Renal cortical epithelial cell (primary cell): ENCODE measurements around the gene PTPRS. TPM values are rescaled to one million over a fixed set of nuclear protein-coding genes. Genes with fewer than 3 reads are reported as not detected.

ENCODE experiments used
- DNase-seq: peaks from one replicate; pipeline ENCODE4 v3.0.0-alpha.2; 2011; ENCODE audit warnings: low read depth
- total RNA-seq: library from RNA; depleted of rRNA; stranded (reverse); fragments of >200 nt; gene quantifications from 2 replicates; pipeline ENCODE4 v1.2.3, GENCODE V29; 2014

PTPRS gene
- total RNA-seq, 1 donor from 2014 or later, result 119 TPM

DNA sequence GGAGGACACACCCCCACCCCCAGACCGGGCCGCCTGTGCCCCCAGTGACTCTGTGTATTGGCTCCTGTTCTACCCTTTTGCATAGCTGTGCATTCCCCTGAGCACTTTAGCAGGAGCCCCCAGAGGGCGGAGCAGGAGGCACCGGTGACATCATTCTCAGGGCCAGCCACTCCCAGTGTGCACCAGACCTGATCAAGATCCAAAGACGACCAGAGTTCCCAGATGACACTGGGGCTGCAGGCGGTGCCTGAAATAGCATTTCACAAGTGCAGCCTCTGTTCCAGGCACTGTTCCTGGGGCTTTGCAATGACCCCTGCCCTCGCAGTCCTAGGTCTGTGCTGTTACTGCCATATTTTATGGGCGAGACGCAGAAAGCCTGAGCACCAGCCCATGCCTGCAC lies 14.5 kb upstream of the PTPRS start:
- no peak for DNase-seq

DNA sequence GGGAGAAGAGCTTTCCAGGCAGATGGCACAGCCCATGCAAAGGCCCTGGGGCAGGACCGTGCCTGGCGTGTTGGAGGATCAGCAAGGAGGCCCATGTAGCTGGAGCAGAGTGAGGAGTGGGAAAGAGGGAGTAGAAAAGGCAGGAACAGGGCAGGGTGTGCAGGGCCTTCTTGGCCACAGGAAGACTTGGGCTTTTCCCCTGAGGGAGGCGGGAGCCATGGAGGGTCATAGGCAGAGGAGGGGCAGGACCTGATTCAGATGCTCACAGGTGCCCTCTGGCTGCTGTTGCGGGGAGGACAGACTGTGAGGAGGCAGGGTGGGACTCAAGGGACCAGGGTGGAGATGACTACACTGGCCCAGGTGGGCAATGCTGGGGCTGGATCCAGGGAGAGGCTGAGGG lies 13.8 kb upstream of the PTPRS start:
- no peak for DNase-seq

DNA sequence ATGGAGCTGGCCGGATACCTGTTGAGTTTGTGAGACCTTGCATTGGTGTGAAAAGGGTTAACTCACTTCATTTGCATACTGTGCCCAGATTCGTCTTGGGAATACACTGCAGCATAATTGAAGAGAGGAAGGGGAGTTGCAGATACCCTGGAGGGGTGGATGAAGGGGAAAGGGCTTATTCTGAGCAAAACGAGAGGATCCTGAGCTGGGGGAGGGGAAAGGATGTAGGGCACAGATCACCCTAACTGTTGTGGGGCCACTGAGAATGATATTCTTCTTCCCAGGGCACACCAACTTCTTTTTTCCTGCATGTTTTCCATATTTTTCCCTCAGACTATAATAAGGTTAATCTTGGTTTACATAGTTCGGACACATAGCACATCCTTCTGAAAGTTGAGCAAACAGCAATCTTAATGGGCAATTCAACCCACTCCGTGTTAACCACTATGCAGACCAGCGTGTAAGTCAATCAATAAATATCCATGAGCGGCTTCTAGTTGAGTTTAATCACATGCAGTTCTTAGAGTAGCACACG lies 11.7 kb upstream of the PTPRS start:
- no peak for DNase-seq

DNA sequence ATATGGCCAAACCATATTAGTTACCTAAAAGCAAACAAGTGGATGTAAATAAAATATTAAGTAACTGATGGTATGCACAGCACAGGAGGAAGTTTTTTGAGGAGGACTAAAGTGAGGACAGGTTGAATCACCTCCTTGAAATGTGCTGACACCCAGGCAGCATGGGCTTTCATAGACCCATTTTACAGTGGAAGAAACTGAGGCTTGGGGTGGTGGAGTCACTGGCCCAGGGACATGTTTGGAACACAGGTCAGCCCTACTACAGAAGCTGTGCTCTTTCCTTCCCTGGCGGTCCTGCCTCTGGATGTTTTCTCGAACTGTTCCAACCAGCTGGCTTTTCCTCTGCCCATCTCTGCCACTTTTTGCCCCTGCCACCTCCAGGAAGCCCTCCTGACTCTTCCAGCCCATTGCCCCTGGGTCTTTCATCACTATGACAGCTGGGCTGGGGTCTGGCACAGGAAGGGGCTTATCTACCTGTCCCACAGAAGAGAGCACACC lies 11.2 kb upstream of the PTPRS start:
- no peak for DNase-seq

DNA sequence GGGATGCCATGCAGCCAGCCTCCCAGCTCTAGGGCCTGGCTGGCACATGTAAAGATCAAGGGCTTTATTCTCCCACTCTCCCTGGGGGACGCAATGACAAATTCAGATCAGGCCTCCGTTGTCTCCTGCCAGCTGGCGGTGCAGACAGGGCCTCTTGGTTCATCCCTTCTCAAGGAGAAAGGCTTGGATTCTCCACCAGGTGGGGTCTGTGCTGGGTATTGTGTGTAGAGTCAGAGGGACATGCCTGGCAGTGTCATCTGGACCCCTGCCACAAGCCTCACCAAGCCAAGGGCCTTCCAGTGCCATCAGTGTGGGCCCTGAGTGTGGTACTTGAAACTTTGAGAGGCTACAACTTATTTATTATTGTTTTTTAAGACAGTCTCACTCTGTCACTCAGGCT lies 8.4 kb upstream of the PTPRS start:
- DNase-seq, result no peak

DNA sequence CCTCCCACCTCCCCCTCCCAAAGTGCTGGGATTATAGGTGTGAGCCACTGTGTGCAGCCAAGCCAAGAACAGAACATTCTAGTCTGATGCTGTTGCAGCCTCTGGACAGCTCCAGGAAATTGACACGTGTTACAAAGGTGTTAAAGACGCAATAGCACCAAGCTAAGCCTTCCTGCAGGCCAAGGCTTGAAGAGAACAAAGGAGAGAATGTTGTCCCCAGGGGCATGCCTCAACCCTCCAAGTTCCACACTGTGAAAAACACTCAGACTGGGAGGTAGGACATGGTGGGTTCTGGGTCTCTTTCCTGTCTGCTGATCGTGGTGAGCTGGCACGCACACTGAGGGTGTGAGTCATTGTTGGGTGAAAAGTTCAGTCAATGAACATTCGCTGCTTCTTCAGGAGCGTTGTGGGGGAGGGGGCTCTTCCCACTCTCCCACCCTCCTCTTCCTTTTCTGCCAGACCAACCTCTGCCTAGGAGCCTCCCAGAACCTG lies 5.3 kb upstream of the PTPRS start:
- peak; percentile 28 for DNase-seq

DNA sequence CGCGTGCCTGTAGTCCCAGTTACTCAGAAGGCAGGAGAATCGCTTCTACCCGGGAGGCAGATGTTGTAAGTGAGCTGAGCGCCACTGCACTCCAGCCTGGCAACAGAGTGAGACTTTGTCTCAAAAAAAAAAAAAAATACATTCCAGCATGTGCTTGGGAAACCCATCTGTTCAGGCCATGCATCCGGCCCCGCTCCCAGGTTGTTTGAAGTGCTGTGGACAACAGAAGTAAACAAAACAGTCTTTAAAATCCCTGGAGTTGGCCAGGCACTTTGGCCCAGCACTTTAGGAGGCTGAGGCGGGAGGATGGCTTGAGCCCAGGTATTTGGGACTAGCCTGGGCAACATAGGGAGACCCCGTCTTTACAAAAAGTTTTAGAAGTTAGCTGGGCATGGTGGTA lies 3.2 kb upstream of the PTPRS start:
- no peak for DNase-seq

DNA sequence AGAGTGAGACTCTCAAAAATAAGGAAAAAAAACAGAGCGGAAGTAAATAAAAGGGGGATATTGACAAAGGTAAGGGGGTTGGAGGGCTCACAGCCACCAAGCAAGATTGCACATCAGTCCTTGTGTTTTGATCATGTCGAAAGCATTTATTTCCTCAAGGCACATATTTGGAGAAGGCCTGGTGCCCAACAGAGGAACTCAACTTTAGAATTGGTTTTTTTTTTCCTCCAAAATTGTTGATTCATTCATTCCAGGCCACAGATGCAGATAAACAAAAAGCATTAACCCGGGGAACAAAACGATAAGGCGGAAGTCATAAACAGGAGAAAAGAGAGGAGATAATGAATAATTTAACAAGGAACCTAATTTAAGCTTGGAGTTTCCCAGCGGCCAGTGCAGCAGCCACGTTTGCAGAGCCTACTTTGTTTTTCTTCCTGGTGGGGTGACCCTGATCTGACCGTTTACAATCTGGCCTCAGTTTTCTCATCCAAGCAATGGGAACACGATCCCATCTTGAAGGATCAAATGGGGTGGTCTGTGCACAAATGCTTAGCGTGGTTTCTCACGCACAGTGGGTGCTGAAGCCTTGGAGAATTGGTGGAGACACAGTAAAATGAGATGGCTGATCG lies 2.1 kb upstream of the PTPRS start:
- DNase-seq, result no peak

DNA sequence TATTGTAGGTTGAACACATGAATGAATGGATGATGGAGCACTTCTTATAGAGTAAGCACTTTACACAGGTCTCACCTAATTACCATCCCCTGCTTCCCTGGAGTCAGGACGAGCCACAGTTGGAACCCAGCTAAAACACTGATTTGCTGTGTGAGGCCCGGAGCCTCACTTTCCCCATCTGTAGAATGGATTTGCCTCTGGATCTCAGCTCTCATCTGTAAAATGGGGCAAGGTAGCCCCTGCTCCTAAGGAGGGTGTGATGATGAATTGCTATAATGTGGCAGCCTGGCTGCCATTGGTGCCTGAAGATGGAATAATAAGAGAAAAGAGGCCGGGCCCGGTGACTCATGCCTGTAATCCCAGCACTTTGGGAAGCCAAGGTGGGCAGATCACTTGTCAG lies 1.4 kb upstream of the PTPRS start:
- no peak for DNase-seq

DNA sequence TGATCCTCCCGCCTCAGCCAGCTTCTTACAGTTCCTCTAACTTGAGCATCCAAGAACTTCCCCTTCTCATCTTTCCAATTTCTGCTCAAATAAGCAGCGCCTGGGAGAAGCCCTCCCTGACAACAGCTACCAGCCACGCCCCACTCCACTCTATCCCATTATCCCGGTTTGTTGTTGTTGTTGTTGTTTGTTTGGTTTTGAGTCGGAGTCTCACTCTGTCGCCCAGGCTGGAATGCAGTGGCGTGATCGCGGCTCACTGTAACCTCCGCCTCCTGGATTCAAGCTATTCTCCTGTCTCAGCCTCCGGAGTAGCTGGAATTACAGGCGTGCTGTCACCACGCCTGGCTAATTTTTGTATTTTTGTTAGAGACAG lies 822 bp upstream of the PTPRS start:
- no peak for DNase-seq

DNA sequence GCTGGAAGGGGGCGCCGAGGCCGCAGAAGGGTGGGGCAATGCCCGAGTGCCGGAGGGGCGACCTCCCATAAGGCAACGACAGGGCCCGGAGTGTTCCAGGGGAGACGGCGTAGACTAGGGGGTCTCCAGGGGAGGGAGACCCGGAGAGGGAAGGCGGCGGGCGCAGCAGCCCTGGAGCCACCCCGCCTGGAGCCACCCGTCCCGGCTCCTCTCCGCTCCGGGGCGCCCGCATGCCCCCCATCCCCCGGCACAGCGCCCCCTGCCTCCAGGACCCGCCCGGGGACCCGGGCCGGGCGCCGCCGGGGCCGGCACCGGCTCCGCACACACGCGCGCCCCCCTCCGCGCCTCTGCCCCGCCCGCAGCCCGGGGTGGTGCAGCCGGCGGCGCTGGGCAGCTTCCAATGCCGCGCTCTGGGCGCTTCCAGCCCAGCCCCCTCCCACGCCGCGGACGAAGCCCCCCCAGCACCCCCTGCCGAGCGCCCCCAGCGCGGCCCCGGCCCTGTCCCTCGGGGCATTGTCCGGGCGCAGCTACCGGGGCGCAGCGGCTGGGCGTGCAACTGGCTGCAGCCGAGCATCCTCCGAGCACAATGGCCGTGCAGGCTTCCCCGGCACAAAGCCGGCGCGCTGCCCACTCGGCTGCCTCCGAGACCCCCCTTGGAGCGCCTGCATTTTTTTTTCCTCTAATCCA lies 519 bp downstream of the PTPRS start:
- DNase-seq, result no peak

DNA sequence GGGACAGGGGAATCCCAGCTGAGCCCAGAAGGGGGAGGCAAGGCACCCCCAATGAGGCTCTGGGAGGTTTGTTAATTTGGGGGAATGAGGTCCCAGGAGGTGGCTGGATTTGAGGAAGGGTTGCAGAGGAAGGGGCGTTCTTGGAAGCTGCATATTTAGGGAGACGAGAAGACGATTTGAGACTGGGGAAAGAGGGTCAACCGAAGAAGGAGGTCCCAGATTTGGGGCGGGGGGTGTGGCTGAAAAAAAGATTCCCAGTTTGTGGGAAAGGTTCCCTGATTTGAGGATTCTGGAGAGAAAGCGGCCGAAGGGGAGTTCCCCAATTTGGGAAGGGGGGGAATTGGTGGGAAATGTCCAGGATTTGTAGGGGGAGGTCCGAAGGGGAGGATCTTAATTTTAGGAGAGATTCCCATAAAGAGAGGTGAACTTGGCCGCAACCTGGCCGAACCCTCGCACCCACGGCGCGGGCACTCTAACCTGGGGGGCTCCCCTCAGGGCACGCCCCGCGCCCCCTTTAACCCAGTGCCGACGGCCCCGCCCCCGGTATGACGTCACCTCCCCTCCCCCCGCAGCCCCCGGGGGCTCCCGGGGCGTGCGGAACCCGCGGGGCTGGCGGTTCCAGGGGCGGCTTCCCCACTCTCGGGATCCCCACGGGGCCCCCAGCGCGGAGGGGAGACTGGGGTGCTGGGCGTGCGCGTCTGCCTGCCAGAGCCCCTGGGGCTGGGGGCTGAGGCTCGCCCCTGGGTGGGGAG lies 1.2 kb downstream of the PTPRS start:
- DNase-seq, result no peak

DNA sequence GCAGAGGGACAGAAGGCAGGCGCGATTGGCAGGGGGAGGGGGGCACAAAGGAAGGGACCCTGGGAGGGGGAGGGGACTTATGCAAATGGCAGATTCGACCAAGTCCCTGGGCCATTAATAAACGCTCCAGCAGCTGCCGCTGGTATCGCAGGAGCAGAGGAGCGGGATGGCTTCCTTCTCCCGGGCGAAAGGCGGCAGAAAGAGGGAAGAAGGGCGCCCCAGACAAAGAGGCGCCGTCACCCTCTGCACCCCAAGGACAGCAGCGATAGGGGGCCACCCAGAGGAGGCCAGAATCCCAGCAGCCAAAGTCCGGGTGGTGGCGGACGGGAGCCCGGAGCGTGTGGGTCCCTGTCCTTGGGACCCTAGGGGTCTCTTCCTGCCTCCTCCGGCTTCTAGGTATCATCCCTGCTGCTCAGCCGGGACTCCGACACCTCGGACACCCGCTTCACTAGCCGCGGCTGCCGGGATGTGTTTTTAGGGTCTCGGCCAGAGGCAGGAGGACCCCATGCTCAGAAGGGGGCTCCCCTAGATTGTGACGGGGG lies 1.9 kb downstream of the PTPRS start:
- no peak for DNase-seq

DNA sequence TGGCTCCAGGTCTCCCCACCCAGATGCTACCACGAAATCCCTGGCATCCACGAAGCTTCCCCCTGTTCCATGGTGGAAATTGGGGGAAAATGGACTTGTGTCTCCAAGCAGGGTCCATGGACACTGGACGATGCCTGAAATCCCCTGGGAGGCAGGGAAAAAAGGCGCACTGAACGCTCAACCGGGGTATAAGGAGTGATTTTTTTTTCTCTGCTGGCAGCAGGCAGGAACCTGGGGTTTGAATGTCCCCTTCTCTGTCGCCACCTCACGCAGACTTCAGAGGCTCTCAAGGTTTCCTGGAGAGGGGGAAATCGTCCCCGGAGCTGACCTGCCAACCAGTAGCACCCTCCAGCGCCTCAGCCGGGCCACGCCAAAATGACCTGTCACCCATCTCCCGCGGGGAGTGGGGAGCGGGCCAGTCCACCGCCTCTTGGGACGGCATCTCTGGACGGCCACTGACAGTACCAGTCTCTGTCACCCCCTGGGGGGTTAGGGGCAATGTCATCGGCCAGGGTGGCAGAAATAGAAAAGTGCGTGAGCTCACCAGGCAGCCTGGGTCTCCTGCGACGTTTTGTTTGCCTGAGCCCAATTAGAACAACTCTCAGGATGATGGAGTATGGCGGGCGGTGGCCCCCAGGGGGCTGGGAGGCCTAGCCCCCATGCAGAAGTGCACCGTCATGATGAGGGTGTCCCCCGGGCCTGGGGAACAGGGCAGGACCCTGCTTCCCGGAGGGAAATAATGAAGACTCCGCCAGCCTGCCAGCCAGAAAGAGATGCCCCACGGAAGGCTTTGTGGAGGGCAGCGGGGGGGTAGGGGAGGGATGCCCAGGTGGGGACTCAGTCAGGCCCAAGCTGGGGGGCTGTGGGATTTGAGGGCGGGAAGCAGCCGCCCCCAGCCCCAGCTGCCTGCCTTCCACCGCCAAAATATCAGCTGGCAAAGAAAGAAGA lies 2.6 kb downstream of the PTPRS start:
- no peak for DNase-seq

DNA sequence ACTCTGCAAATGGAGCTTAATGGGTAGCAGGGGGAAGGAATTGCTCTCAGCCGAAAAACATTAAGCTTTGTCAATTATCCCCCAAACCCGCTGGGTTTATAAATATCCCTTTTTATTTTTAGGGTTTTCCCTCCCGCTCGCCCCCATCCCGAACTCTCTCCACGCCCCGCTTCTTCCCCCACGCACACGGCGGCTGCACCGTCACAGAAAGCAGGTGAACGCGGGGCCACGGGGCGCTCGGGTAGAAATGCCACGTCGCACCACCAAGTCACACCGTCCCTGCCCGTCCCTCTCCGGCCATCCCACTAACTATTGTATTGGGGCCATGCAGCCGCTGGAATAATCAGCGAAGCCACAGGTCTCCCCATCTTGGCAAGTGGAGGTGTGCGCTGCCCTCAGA lies 3.5 kb downstream of the PTPRS start:
- DNase-seq, result no peak

DNA sequence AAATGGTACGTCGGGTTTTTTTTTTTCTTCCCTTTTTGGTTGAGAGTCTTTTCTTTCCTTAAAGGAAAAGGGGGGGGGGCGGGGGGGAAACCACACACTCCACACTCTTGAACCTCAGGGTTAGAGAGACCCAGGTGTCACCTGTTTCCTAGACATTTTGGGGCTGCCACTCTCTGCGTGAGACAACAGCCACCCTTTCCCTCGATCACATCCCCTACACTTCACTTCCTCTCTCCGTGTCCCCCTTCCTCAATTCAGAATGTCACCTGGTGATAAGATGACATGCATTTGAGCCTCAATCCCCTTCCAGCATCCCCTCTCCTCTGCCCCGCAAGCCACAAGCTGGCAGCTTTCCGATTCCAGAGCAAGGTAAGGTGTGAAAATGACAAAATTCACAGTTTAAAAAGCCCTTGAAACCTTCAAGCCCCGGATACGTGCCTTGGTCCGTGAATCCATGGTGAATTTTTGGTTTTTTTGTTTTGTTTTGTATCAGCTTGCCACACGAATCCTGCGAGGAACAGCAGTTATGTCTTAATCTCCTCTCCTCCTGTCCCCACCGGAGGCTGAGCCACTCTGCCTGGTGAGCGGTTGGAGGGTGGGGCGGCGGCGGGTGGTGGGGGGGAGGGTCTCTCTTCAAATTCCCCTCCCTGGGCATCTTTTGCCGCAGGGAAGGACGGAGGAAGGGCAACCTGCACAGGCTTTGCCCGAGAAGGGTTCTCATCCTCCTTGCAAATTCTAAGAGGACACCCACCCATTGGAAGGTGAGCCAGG lies 4.2 kb downstream of the PTPRS start:
- DNase-seq, result no peak

DNA sequence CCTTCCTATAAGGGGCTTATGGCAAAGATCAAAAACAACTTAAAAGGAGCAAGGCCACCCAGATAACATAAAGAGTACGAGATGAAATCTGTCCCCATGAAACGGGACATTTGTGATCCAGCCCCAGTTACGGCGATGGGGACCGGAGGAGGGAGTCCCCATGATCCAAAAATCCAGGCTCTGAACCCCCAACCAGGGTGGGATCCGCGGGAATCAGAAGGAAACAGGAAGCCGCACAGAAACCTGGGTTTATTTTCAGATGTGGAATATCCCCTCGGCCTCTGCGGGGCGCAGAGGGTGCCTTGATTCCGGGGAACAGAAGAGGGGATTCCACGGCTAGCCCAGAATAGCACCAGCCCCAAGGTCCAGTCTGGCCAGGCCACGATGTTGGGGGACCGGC lies 5.0 kb downstream of the PTPRS start:
- no peak for DNase-seq

DNA sequence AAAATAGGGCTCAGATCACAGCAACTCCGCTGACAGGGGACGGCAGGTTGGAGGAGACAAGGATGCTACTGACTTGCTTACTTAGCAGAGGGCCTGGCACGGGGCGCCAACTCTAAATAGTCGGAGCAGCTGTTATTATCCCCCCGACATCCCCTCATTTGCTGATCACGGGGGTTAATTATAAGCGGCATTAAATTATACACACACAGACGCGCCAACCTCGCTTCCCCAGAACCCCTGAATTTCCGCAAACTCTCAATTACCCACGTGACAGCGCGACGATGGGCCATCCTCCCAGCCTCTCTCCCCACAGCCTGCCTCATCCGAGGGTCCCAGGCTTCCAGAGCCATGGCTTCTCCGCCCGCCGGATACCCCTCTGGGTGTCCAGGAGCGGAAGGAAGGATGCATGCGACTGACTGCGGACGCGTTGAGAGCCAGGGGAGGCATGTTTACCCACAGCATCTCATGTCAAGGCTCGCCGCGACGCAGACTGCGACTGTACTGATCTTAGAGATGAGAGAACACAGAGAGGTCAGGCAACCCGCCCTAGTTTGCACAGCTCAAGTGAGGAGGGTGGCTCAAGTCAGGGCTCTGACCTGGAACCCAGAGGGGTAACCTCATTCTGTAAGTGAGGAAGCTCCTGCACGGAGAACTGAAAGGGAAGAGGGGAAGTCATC lies 5.7 kb downstream of the PTPRS start:
- no peak for DNase-seq

DNA sequence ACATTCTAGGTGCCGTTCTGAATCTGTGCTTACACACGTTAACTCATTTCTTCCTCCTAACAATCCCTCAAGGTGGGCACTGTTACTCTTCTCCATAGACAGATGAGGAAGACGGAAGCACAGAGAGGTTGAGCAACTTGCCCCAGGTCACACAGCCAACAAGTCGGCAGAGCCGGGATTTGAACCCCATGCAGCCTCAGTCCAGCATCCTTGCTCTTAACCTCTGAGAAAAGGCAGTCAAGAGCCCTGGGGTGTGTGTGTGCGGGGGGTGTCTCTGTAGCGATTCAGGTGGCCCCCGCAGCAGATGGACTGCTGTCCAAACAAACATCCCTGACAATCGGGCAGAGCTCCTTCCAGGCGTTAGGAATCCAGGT lies 6.3 kb downstream of the PTPRS start:
- no peak for DNase-seq
